ENCODE data around the gene ADAMTS4. TPM values are rescaled to one million over a fixed set of nuclear protein-coding genes. Genes with fewer than 3 reads are reported as not detected.

Gene ADAMTS4
- total RNA-seq, 1 donor from 2014 or later: 0.33 TPM

DNA sequence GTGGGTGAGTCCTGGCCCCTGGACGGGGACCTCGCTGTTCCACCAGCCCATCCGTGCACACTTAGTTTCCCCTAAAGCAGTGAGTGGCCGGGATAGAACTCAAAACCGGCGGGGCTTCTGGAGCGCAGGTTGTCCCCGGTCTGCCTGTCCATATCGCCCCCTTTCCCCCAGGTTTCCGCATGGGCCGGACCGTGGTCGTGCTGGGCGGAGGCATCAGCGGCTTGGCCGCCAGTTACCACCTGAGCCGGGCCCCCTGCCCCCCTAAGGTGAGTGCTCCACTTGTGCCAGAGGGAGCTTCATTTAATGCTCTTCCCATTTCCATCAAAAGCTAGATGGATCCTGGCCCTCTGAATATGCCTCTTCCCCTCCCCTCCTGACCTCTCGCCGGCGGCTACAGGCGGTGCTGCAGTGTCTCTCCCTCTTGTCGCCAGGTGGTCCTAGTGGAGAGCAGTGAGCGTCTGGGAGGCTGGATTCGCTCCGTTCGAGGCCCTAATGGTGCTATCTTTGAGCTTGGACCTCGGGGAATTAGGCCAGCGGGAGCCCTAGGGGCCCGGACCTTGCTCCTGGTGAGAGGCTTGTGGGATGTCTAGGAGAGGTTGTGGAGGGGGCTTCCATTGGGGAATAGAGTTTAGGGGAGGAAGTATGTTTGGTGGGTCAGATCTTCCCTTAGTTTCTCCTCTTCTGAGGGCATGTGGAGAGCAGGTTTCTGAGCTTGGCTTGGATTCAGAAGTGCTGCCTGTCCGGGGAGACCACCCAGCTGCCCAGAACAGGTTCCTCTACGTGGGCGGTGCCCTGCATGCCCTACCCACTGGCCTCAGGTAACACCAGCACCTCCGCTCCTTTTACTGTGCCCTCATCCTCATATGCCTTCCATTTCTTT lies 31.9 kb downstream of the ADAMTS4 start:
- H3K27ac Mint-ChIP-seq: peak overlapping the region; percentile 98

DNA sequence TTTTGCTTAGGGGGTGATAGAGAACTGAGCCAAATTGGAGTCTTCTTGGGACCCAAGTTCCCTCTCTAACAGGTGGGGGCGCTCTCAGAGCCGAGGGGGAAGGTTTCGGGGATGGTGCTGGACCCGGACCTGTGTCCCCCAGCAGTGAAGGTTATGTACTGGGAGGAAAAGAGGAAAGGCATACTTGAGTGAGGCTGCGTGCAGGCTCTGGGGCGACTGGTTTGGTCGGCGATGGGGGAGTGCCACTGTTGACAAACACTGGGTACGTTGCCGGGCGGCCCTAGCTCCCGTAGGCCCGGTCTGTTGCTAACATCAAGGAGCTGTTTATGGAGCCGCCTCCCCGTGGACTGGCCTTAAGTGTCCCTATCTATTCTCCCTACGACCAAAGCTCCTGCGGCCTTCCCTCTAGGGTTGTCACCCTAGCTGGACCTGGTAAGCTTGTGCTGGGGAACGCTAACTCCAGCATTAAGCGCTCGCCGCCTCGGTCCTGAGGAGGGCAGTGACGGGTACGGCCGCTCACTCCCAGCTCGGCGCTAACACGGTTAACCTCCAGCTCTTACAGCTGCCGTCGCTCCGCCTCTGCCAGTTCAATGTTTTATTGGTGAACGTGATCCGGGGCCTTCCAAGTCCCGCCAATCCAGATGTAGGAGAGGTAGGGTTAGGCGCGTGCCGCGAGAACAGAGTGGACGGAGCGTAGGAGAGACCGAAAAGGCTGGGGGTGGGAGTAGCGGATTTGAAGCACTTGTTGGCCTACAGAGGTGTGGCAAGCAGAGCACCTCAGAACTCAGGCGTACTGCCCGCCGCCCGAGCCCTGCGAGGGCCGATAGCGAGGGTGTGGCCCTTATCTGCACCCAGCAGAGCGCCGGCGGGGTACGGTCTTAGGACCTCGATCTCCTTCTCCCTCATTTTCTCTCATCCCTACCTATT lies 32.8 kb downstream of the ADAMTS4 start, which contains the start of gene PPOX:
Gene PPOX, plus strand, starts transcription at position 685 of the 927 bp plus-strand sequence. CDS start 422 bp downstream, outside the sequence.
- H3K27ac Mint-ChIP-seq: peak within 1 kb of the TSS; percentile 98
- intact Hi-C loops (cut with micrococcal nuclease): loop anchor here (1.0 to 2.0 kb wide), 4 partner anchors 11 to 34 kb away; partner anchors contain the start of genes B4GALT3, DEDD and UFC1
- H3K27me3 Mint-ChIP-seq: no peaks in the 10 kb centered on the region
- H3K36me3 Mint-ChIP-seq (ENCODE audit: low read depth): peaks cover 48% of the 10 kb centered on the region
- DNase-seq: peak; percentile 98
- H3K4me3 Mint-ChIP-seq: peak within 1 kb of the TSS; percentile 83
- H3K9me3 Mint-ChIP-seq: no peaks in the 10 kb centered on the region
- peaks cover 45% of the 10 kb centered on the region for H3K4me1 Mint-ChIP-seq

More for the DNA sequence above, 31.9 kb downstream of the ADAMTS4 start:
- peaks cover 39% of the 10 kb centered on the region for H3K4me1 Mint-ChIP-seq
- H3K27me3 Mint-ChIP-seq: no peaks in the 10 kb centered on the region
- no peaks in the 10 kb centered on the region for H3K9me3 Mint-ChIP-seq
- DNase-seq: no peak
- peak overlapping the region; percentile 83 for H3K4me3 Mint-ChIP-seq
- intact Hi-C loops (cut with micrococcal nuclease): loop anchor here (1.0 to 2.0 kb wide), 4 partner anchors 10 to 35 kb away; partner anchors contain the start of genes B4GALT3, DEDD and UFC1
- peaks cover 49% of the 10 kb centered on the region for H3K36me3 Mint-ChIP-seq (ENCODE audit: low read depth)

DNA sequence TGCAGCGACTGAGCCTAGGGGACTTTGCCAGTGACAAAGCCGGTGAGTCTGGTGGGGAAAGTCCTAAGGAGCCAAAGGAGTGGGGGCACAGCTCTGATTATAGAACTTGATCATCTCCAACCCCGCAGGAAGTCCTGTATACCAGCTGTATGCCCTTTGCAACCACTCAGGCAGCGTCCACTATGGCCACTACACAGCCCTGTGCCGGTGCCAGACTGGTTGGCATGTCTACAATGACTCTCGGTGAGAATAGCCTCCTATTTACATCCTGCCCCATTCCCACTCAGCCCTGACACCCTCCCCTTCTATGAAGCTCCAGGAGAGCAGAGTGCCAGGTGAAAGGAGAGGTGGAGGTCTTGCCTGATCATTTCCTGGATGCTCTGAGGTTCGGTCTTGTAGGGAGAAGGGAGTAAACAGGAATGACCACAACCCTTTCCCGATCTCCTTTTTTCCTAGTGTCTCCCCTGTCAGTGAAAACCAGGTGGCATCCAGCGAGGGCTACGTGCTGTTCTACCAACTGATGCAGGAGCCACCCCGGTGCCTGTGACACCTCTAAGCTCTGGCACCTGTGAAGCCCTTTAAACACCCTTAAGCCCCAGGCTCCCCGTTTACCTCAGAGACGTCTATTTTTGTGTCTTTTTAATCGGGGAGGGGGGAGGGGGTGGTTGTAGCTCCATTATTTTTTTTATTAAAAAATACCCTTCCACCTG lies 33.8 kb downstream of the ADAMTS4 start:
- Mint-ChIP-seq H3K4me3 (peak overlapping the region; percentile 83), H3K36me3 (ENCODE audit: low read depth) (peaks cover 44% of the 10 kb centered on the region), H3K27ac (peak overlapping the region; percentile 98), H3K27me3 (no peaks in the 10 kb centered on the region), H3K4me1 (peaks cover 49% of the 10 kb centered on the region), H3K9me3 (no peaks in the 10 kb centered on the region)
- intact Hi-C loops (cut with micrococcal nuclease): no loop called here
- peak; percentile 65 for DNase-seq

DNA sequence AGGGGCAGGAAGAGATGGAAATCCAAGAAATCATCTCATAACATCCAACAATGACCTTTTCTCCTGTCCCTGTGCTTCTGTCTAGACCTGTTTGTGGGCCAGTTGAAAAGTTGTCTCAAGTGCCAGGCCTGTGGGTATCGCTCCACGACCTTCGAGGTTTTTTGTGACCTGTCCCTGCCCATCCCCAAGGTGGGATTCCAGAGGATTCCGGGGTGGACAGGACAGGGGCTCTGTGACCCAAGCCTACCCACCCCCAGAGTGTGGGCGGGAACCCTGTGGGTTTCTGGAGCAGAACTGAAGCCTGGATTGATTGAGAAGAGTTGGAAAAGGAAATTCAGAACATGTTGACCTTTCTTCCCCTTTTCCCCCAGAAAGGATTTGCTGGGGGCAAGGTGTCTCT lies 35.1 kb downstream of the ADAMTS4 start:
- peak overlapping the region; percentile 98 for H3K27ac Mint-ChIP-seq
- peaks cover 44% of the 10 kb centered on the region for H3K36me3 Mint-ChIP-seq (ENCODE audit: low read depth)
- peaks cover 53% of the 10 kb centered on the region for H3K4me1 Mint-ChIP-seq
- intact Hi-C loops (cut with micrococcal nuclease): no loop called here
- DNase-seq: no peak
- no peaks in the 10 kb centered on the region for H3K27me3 Mint-ChIP-seq
- no peaks in the 10 kb centered on the region for H3K9me3 Mint-ChIP-seq
- H3K4me3 Mint-ChIP-seq: no peak overlapping the region

- Mint-ChIP-seq H3K36me3 (ENCODE audit: low read depth) (peaks cover 48% of the 10 kb centered on the region), H3K27ac (peak overlapping the region; percentile 8), H3K27me3 (no peaks in the 10 kb centered on the region), H3K4me1 (peaks cover 54% of the 10 kb centered on the region), H3K9me3 (no peaks in the 10 kb centered on the region), H3K4me3 (no peak overlapping the region)
- intact Hi-C loops (cut with micrococcal nuclease): no loop called here
- DNase-seq: no peak
Measured at GRCh38 chr1:161162806-161163205, 36.0 kb downstream of the ADAMTS4 start.

GRCh38 chr1:161162052-161162451 lies 36.8 kb downstream of the ADAMTS4 start:
- Mint-ChIP-seq H3K4me3 (no peak overlapping the region), H3K4me1 (peaks cover 55% of the 10 kb centered on the region), H3K27ac (no peak overlapping the region), H3K36me3 (ENCODE audit: low read depth) (peaks cover 53% of the 10 kb centered on the region), H3K27me3 (no peaks in the 10 kb centered on the region), H3K9me3 (no peaks in the 10 kb centered on the region)
- DNase-seq: no peak
- intact Hi-C loops (cut with micrococcal nuclease): no loop called here

DNA sequence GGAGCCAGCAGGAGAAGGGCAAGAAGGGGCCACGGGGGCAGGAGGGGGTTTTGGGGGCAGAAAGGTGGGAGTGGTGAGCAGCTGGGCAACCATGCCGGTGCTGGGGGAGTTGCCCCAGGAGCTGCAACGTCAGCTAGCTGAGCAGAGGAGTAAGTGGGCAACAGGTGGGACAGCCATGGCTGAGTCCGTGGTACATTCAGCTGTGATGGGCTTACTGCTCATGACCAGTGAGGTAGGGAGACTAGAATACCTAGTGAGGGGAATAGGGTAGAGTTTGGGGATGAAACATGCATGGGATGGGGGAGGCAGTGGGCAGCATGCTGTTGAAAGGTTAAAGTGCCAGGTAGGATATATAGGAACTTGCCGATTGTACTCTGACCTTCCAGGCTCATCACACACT lies 37.2 kb downstream of the ADAMTS4 start:
- intact Hi-C loops (cut with micrococcal nuclease): no loop called here
- Mint-ChIP-seq H3K27ac (no peak overlapping the region), H3K9me3 (no peaks in the 10 kb centered on the region), H3K4me1 (peaks cover 53% of the 10 kb centered on the region), H3K4me3 (peak overlapping the region; percentile 91), H3K36me3 (ENCODE audit: low read depth) (peaks cover 57% of the 10 kb centered on the region), H3K27me3 (no peaks in the 10 kb centered on the region)
- no peak for DNase-seq

GRCh38 chr1:161160671-161161145 lies 38.1 kb downstream of the ADAMTS4 start:
- intact Hi-C loops (cut with micrococcal nuclease): no loop called here
- H3K9me3 Mint-ChIP-seq: no peaks in the 10 kb centered on the region
- H3K4me3 Mint-ChIP-seq: peak overlapping the region; percentile 91
- peaks cover 50% of the 10 kb centered on the region for H3K4me1 Mint-ChIP-seq
- no peaks in the 10 kb centered on the region for H3K27me3 Mint-ChIP-seq
- no peak for DNase-seq
- peaks cover 59% of the 10 kb centered on the region for H3K36me3 Mint-ChIP-seq (ENCODE audit: low read depth)
- peak overlapping the region; percentile 93 for H3K27ac Mint-ChIP-seq

- peak overlapping the region; percentile 93 for H3K27ac Mint-ChIP-seq
- intact Hi-C loops (cut with micrococcal nuclease): loop anchor here (2.0 kb wide), 1 partner anchor 17 kb away; the partner anchor contains the start of gene B4GALT3
- no peak for DNase-seq
- no peaks in the 10 kb centered on the region for H3K9me3 Mint-ChIP-seq
- H3K4me3 Mint-ChIP-seq: peak overlapping the region; percentile 91
- peaks cover 51% of the 10 kb centered on the region for H3K4me1 Mint-ChIP-seq
- H3K27me3 Mint-ChIP-seq: no peaks in the 10 kb centered on the region
- H3K36me3 Mint-ChIP-seq (ENCODE audit: low read depth): peaks cover 61% of the 10 kb centered on the region
Measured at GRCh38 chr1:161159913-161160243, 39.0 kb downstream of the ADAMTS4 start.

GRCh38 chr1:161159087-161159912 lies 39.6 kb downstream of the ADAMTS4 start, which contains the start of gene USP21:
USP21 (plus strand) TSS chr1:161159500; CDS start chr1:161160641, 1,141 bp downstream.
- Mint-ChIP-seq H3K4me3 (peak within 1 kb of the TSS; percentile 91), H3K27ac (peak within 1 kb of the TSS; percentile 93), H3K36me3 (ENCODE audit: low read depth) (peaks cover 56% of the 10 kb centered on the region), H3K27me3 (no peaks in the 10 kb centered on the region), H3K9me3 (no peaks in the 10 kb centered on the region), H3K4me1 (peaks cover 51% of the 10 kb centered on the region)
- intact Hi-C loops (cut with micrococcal nuclease): loop anchor here (2.0 kb wide), 1 partner anchor 18 kb away; the partner anchor contains the start of gene B4GALT3
- DNase-seq: peak; percentile 98

- Mint-ChIP-seq H3K27me3 (no peaks in the 10 kb centered on the region), H3K27ac (peak overlapping the region; percentile 93), H3K9me3 (no peaks in the 10 kb centered on the region), H3K36me3 (ENCODE audit: low read depth) (peaks cover 49% of the 10 kb centered on the region), H3K4me3 (peak overlapping the region; percentile 91), H3K4me1 (peaks cover 50% of the 10 kb centered on the region)
- DNase-seq: peak; percentile 68
- intact Hi-C loops (cut with micrococcal nuclease): loop anchor here (2.0 kb wide), 1 partner anchor 18 kb away; the partner anchor contains the start of gene B4GALT3
Measured at GRCh38 chr1:161158316-161159010, 40.4 kb downstream of the ADAMTS4 start.

- Mint-ChIP-seq H3K36me3 (ENCODE audit: low read depth) (peaks cover 43% of the 10 kb centered on the region), H3K27ac (peak overlapping the region; percentile 7), H3K27me3 (no peaks in the 10 kb centered on the region), H3K4me1 (peaks cover 47% of the 10 kb centered on the region), H3K4me3 (peak overlapping the region; percentile 7), H3K9me3 (no peaks in the 10 kb centered on the region)
- DNase-seq: no peak
- intact Hi-C loops (cut with micrococcal nuclease): loop anchor here (2.0 kb wide), 1 partner anchor 19 kb away; the partner anchor contains the start of gene B4GALT3
Measured at GRCh38 chr1:161157867-161158266, 41.0 kb downstream of the ADAMTS4 start.
